CD14-positive monocyte (primary cell): ENCODE results near the gene CDH22. TPM values are rescaled to one million over a fixed set of nuclear protein-coding genes. Genes with fewer than 3 reads are reported as not detected.

ENCODE experiments used
- DNase-seq, 3 donors: peaks; one replicate each; pipeline ENCODE4 v3.0.0-alpha.2; 2011 to 2022
- H2AFZ ChIP-seq: 2 replicates; pipeline ENCODE4 v1.6.0; 2012; ENCODE audit warnings: mild to moderate bottlenecking, low read depth, low read length, inconsistent platforms; ENCODE audit not compliant: insufficient read depth, poor library complexity, severe bottlenecking
- H3K27ac ChIP-seq, 2 donors: 1 replicate in 1 of 2; 2 replicates in 1 of 2; pipeline ENCODE4 v1.5.1; 2012 to 2013; ENCODE audit warnings: low read length in 2 of 2, control low read depth in 1 of 2, inconsistent platforms in 1 of 2, low read depth in 1 of 2, mild to moderate bottlenecking in 1 of 2
- H3K27me3 ChIP-seq, 2 donors: one replicate each; pipeline versions ENCODE4 v1.6.0 to v1.6.1; 2011 to 2013; ENCODE audit warnings: low read length in 2 of 2; ENCODE audit not compliant: control insufficient read depth in 2 of 2, insufficient read depth in 2 of 2
- H3K36me3 ChIP-seq, 2 donors: replicated peaks in 1 of 2; 1 replicate in 1 of 2; 2 replicates in 1 of 2; pipeline versions ENCODE4 v1.5.1 to v1.6.1; 2012 to 2013; ENCODE audit warnings: low read length in 2 of 2, control low read depth in 1 of 2, inconsistent platforms in 1 of 2, mild to moderate bottlenecking in 1 of 2; ENCODE audit not compliant: insufficient read depth in 2 of 2, control insufficient read depth in 1 of 2
- H3K4me1 ChIP-seq, 2 donors: 1 replicate in 1 of 2; 2 replicates in 1 of 2; pipeline versions ENCODE4 v1.5.1 to v1.6.1; 2012 to 2013; ENCODE audit warnings: low read length in 2 of 2, control low read depth in 1 of 2, inconsistent platforms in 1 of 2, mild to moderate bottlenecking in 1 of 2, moderate library complexity in 1 of 2; ENCODE audit not compliant: insufficient read depth in 2 of 2, control insufficient read depth in 1 of 2
- H3K4me2 ChIP-seq: replicated peaks from 2 replicates; pipeline ENCODE3; 2012; ENCODE audit warnings: low read length, moderate library complexity, mild to moderate bottlenecking; ENCODE audit not compliant: poor library complexity, severe bottlenecking; ENCODE audit errors: extremely low read depth
- H3K4me3 ChIP-seq, 3 experiments: fragments of 200-600 bp in 1 of 3; sonication (generic) in 1 of 3; replicated peaks in 1 of 3; 1 replicate in 2 of 3; 2 replicates in 1 of 3; pipeline ENCODE4 v1.5.1; 2011 to 2013; ENCODE audit warnings: low read length in 3 of 3, mild to moderate bottlenecking in 3 of 3, control low read depth in 2 of 3, low read depth in 2 of 3, inconsistent platforms in 1 of 3, moderate library complexity in 1 of 3
- H3K79me2 ChIP-seq: 2 replicates; pipeline ENCODE4 v1.6.0; 2012; ENCODE audit warnings: mild to moderate bottlenecking, control low read depth, inconsistent platforms, low read length, moderate library complexity; ENCODE audit not compliant: insufficient read depth
- H3K9ac ChIP-seq: 2 replicates; pipeline ENCODE4 v1.6.0; 2017; ENCODE audit warnings: low read length, mild to moderate bottlenecking; ENCODE audit not compliant: insufficient read depth, poor library complexity, severe bottlenecking
- H3K9me3 ChIP-seq, 2 donors: replicated peaks in 1 of 2; 1 replicate in 1 of 2; 2 replicates in 1 of 2; pipeline versions ENCODE4 v1.5.1 to v1.6.1; 2012 to 2013; ENCODE audit warnings: low read length in 2 of 2, control low read depth in 1 of 2; ENCODE audit not compliant: control insufficient read depth in 1 of 2, insufficient read depth in 1 of 2
- H4K20me1 ChIP-seq: 2 replicates; pipeline ENCODE4 v1.6.0; 2012; ENCODE audit warnings: mild to moderate bottlenecking, low read length, control low read depth, moderate library complexity; ENCODE audit not compliant: insufficient read depth
- H3K27ac Mint-ChIP-seq, 7 donors: one replicate each; pipeline ENCODE4 v1.8.0; 2020; ENCODE audit warnings: mild to moderate bottlenecking in 7 of 7, mixed read lengths in 7 of 7, moderate library complexity in 6 of 7, inconsistent platforms in 2 of 7
- H3K27me3 Mint-ChIP-seq, 3 donors: one replicate each; pipeline ENCODE4 v1.8.0; 2021 to 2022; ENCODE audit warnings: low read depth in 3 of 3, mild to moderate bottlenecking in 3 of 3, mixed read lengths in 3 of 3, moderate library complexity in 3 of 3, inconsistent platforms in 1 of 3
- H3K36me3 Mint-ChIP-seq, 2 donors: one replicate each; pipeline ENCODE4 v1.8.0; 2020; ENCODE audit warnings: mixed read lengths in 2 of 2, inconsistent platforms in 1 of 2, mild to moderate bottlenecking in 1 of 2
- H3K4me1 Mint-ChIP-seq: one replicate; pipeline ENCODE4 v1.8.0; 2020; ENCODE audit warnings: mild to moderate bottlenecking, mixed read lengths
- H3K4me3 Mint-ChIP-seq, 2 donors: one replicate each; pipeline ENCODE4 v1.8.0; 2020; ENCODE audit warnings: mild to moderate bottlenecking in 2 of 2, mixed read lengths in 2 of 2, moderate library complexity in 1 of 2
- H3K9me3 Mint-ChIP-seq, 7 donors: one replicate each; pipeline ENCODE4 v1.8.0; 2020 to 2022; ENCODE audit warnings: mixed read lengths in 7 of 7, mild to moderate bottlenecking in 6 of 7, moderate library complexity in 6 of 7, inconsistent platforms in 2 of 7
- CTCF ChIP-seq: fragments of 200-600 bp; IDR thresholded peaks from one replicate; pipeline ENCODE4 v1.8.0; 2022; ENCODE audit warnings: antibody characterized with exemption, mild to moderate bottlenecking
- WGBS: methylation state at CpG from one replicate; pipeline ENCODE4 v1.1.5; 2013; ENCODE audit warnings: missing lambda C conversion rate; ENCODE audit not compliant: insufficient coverage; 5-methylcytosine and 5-hydroxymethylcytosine counted together
- intact Hi-C, 2 donors: fragments of 100-400 bp; cut with micrococcal nuclease; formaldehyde crosslinking; loops; one replicate each; pipeline versions ENCODE4 v1.15.0 to v1.15.1; 2023
- polyA plus RNA-seq, 3 donors: library from polyadenylated mRNA; depleted of rRNA in 1 of 3; unstranded in 2 of 3; stranded (reverse) in 1 of 3; fragments of 300-500 nt in 2 of 3; fragments of >200 nt in 1 of 3; fragmentation: Illumina TruSeq in 2 of 3; gene quantifications; 1 replicate in 2 of 3; 2 replicates in 1 of 3; pipeline ENCODE4 v1.2.3, GENCODE V29; 2012 to 2021

Gene CDH22
- polyA plus RNA-seq, 3 donors = not detected

- H3K4me3 Mint-ChIP-seq = peak overlapping the region in 1 of 2 donors; percentile 14
- no peak overlapping the region for H3K27ac Mint-ChIP-seq
- H4K20me1 ChIP-seq = peaks cover 14% of the 10 kb centered on the region
- no peak for DNase-seq
- H3K27me3 Mint-ChIP-seq = peaks cover 33 to 39% (median 36%) of the 10 kb centered on the region in 3 donors
- no peak overlapping the region for H3K27ac ChIP-seq
- H3K4me3 ChIP-seq = no peak overlapping the region
- H3K4me2 ChIP-seq = no peak overlapping the region
- no peaks in the 10 kb centered on the region for H3K79me2 ChIP-seq
- H3K36me3 ChIP-seq = peaks cover 3 to 28% of the 10 kb centered on the region in 2 donors
- intact Hi-C loops = loop anchor here in 1 of 2 donors (5.0 kb wide), 1 partner anchor 212 kb away; no protein-coding TSS in a partner anchor
- no peak for TF ChIP-seq CTCF
- H3K36me3 Mint-ChIP-seq = peaks cover 21 to 26% of the 10 kb centered on the region in 2 donors
- peaks cover 8 to 33% of the 10 kb centered on the region in 2 donors for H3K27me3 ChIP-seq
- no peak overlapping the region for H3K9ac ChIP-seq
- H3K4me1 ChIP-seq = peaks cover 8 to 12% of the 10 kb centered on the region in 2 donors
- no peaks in the 10 kb centered on the region for H3K9me3 Mint-ChIP-seq
- H3K4me1 Mint-ChIP-seq = peaks cover 15% of the 10 kb centered on the region
- WGBS = 70% methylated on average over 8 of the region's 8 CpGs
- H2AFZ ChIP-seq = no peak overlapping the region
- no peaks in the 10 kb centered on the region for H3K9me3 ChIP-seq
These were observed 36.3 kb upstream of the CDH22 start for GRCh38 chr20:46344488-46345162.

DNA sequence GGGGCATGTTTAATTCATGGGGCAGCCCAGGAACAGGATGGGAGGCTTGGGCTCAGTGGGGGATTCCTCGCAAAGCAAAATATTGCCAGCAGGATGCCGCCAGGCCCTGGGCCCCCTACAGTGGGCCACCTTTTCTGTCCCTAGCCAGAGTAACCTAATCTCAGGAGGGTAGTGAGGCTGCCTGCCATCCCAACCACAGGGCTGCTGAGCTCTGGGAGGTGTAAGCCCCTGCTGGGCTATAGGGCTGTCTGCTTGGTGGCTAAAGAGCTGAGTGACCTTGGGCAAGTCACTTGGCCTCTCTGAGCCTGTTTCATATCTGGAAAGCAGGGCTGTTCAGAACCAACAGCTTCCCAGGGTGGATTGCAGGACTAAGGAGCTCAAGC lies 35.7 kb upstream of the CDH22 start:
- Histone ChIP-seq H3K27me3 (peaks cover 8 to 33% of the 10 kb centered on the region in 2 donors), H3K4me3 (no peak overlapping the region), H3K9me3 (no peaks in the 10 kb centered on the region), H3K4me1 (peaks cover 8 to 12% of the 10 kb centered on the region in 2 donors), H3K9ac (no peak overlapping the region), H3K79me2 (no peaks in the 10 kb centered on the region), H3K36me3 (peaks cover 2 to 21% of the 10 kb centered on the region in 2 donors), H3K27ac (no peak overlapping the region), H2AFZ (no peak overlapping the region), H4K20me1 (peaks cover 7% of the 10 kb centered on the region), H3K4me2 (no peak overlapping the region)
- TF ChIP-seq CTCF = no peak
- Mint-ChIP-seq H3K4me1 (peaks cover 15% of the 10 kb centered on the region), H3K9me3 (no peaks in the 10 kb centered on the region), H3K4me3 (no peak overlapping the region), H3K27ac (no peak overlapping the region), H3K27me3 (peaks cover 33 to 44% (median 36%) of the 10 kb centered on the region in 3 donors), H3K36me3 (peaks cover 18 to 22% of the 10 kb centered on the region in 2 donors)
- no peak for DNase-seq
- intact Hi-C loops = no loop called here
- 50% methylated on average over 1 of the region's 2 CpGs for WGBS
